Activated CD4-positive, alpha-beta T cell treated with anti-CD3 and anti-CD28 coated beads, Interleukin-2, amount 10 ng/mL, durations not matched to agents 24 days and 14 days (primary cell): ENCODE data around the gene WHRN. TPM values are rescaled to one million over a fixed set of nuclear protein-coding genes. Genes with fewer than 3 reads are reported as not detected.

Source experiments
- DNase-seq: peaks from one replicate; pipeline ENCODE4 v3.0.0; 2022
- H3K27ac Mint-ChIP-seq: one replicate; pipeline ENCODE4 v1.8.0; 2022; ENCODE audit warnings: mild to moderate bottlenecking, mixed read lengths
- H3K27me3 Mint-ChIP-seq: one replicate; pipeline ENCODE4 v1.8.0; 2022; ENCODE audit warnings: mixed read lengths
- H3K36me3 Mint-ChIP-seq: one replicate; pipeline ENCODE4 v1.8.0; 2022; ENCODE audit warnings: low read depth, mild to moderate bottlenecking, mixed read lengths
- H3K4me1 Mint-ChIP-seq: one replicate; pipeline ENCODE4 v1.8.0; 2021; ENCODE audit warnings: mixed read lengths
- H3K4me3 Mint-ChIP-seq: one replicate; pipeline ENCODE4 v1.8.0; 2022; ENCODE audit warnings: mild to moderate bottlenecking, moderate library complexity, mixed read lengths
- H3K9me3 Mint-ChIP-seq: one replicate; pipeline ENCODE4 v1.8.0; 2021; ENCODE audit warnings: mixed read lengths
- intact Hi-C: fragments of 100-400 bp; cut with micrococcal nuclease; formaldehyde crosslinking; loops from one replicate; pipeline ENCODE4 v1.15.1; 2023
- total RNA-seq: library from RNA; stranded (reverse); gene quantifications from 2 replicates; pipeline ENCODE4 v1.2.3, GENCODE V29; 2022

The WHRN gene
- total RNA-seq, 1 donor from 2014 or later = 2.0 TPM

- Mint-ChIP-seq H3K9me3 (no peaks in the 10 kb centered on the region), H3K4me1 (peaks cover 5% of the 10 kb centered on the region), H3K27me3 (peaks cover 24% of the 10 kb centered on the region), H3K4me3 (no peak overlapping the region), H3K27ac (no peak overlapping the region), H3K36me3 (no peaks in the 10 kb centered on the region)
- DNase-seq = no peak
- intact Hi-C loops = no loop called here
Observed at GRCh38 chr9:114493521-114494184, 11.6 kb downstream of the WHRN start.

- Mint-ChIP-seq H3K4me1 (peaks cover 5% of the 10 kb centered on the region), H3K4me3 (no peak overlapping the region)
Observed at GRCh38 chr9:114492991-114493390, 12.3 kb downstream of the WHRN start.

GRCh38 chr9:114491430-114492003 is 13.8 kb downstream of the WHRN start:
- no peak overlapping the region for H3K27ac Mint-ChIP-seq
- no peaks in the 10 kb centered on the region for H3K9me3 Mint-ChIP-seq
- H3K27me3 Mint-ChIP-seq = peaks cover 24% of the 10 kb centered on the region
- peaks cover 11% of the 10 kb centered on the region for H3K4me1 Mint-ChIP-seq
- no peaks in the 10 kb centered on the region for H3K36me3 Mint-ChIP-seq
- H3K4me3 Mint-ChIP-seq = no peak overlapping the region
- intact Hi-C loops = no loop called here
- no peak for DNase-seq

More at GRCh38 chr9:114492991-114493390, 12.3 kb downstream of the WHRN start:
- H3K9me3 Mint-ChIP-seq = no peaks in the 10 kb centered on the region
- no peak for DNase-seq
- no peak overlapping the region for H3K27ac Mint-ChIP-seq
- H3K27me3 Mint-ChIP-seq = peaks cover 24% of the 10 kb centered on the region
- no peaks in the 10 kb centered on the region for H3K36me3 Mint-ChIP-seq
- intact Hi-C loops = no loop called here

- Mint-ChIP-seq H3K27ac (no peak overlapping the region), H3K4me1 (peaks cover 22% of the 10 kb centered on the region), H3K4me3 (no peak overlapping the region), H3K27me3 (peaks cover 14% of the 10 kb centered on the region), H3K9me3 (no peaks in the 10 kb centered on the region), H3K36me3 (no peaks in the 10 kb centered on the region)
- DNase-seq = no peak
- intact Hi-C loops = loop anchor here (5.0 kb wide), 3 partner anchors 83 to 717 kb away; no protein-coding TSS in a partner anchor
Observed at GRCh38 chr9:114489928-114490327, 15.3 kb downstream of the WHRN start.

- Mint-ChIP-seq H3K36me3 (no peaks in the 10 kb centered on the region), H3K4me1 (peaks cover 33% of the 10 kb centered on the region), H3K4me3 (no peak overlapping the region), H3K27ac (peak overlapping the region; percentile 9), H3K9me3 (no peaks in the 10 kb centered on the region), H3K27me3 (peaks cover 8% of the 10 kb centered on the region)
- intact Hi-C loops = loop anchor here (5.0 kb wide), 3 partner anchors 81 to 719 kb away; no protein-coding TSS in a partner anchor
- no peak for DNase-seq
Observed at GRCh38 chr9:114488398-114489129, 16.7 kb downstream of the WHRN start.

GRCh38 chr9:114487607-114488300 is 17.5 kb downstream of the WHRN start:
- H3K9me3 Mint-ChIP-seq = no peaks in the 10 kb centered on the region
- peak overlapping the region; percentile 12 for H3K27ac Mint-ChIP-seq
- peaks cover 32% of the 10 kb centered on the region for H3K4me1 Mint-ChIP-seq
- H3K27me3 Mint-ChIP-seq = peaks cover 8% of the 10 kb centered on the region
- intact Hi-C loops = loop anchor here (1.0 to 5.0 kb wide), 6 partner anchors 20 to 720 kb away; partner anchors contain the start of gene ATP6V1G1
- no peaks in the 10 kb centered on the region for H3K36me3 Mint-ChIP-seq
- no peak overlapping the region for H3K4me3 Mint-ChIP-seq
- DNase-seq = peak; percentile 92

GRCh38 chr9:114486205-114486963 is 18.9 kb downstream of the WHRN start:
- H3K9me3 Mint-ChIP-seq = no peaks in the 10 kb centered on the region
- no peaks in the 10 kb centered on the region for H3K36me3 Mint-ChIP-seq
- peaks cover 34% of the 10 kb centered on the region for H3K4me1 Mint-ChIP-seq
- H3K4me3 Mint-ChIP-seq = peak overlapping the region; percentile 44
- peak overlapping the region; percentile 91 for H3K27ac Mint-ChIP-seq
- H3K27me3 Mint-ChIP-seq = peaks cover 5% of the 10 kb centered on the region
- intact Hi-C loops = loop anchor here (5.0 kb wide), 3 partner anchors 79 to 721 kb away; no protein-coding TSS in a partner anchor
- no peak for DNase-seq

- Mint-ChIP-seq H3K9me3 (no peaks in the 10 kb centered on the region), H3K27me3 (no peaks in the 10 kb centered on the region), H3K27ac (peak overlapping the region; percentile 87), H3K36me3 (no peaks in the 10 kb centered on the region), H3K4me3 (peak overlapping the region; percentile 10), H3K4me1 (peaks cover 37% of the 10 kb centered on the region)
- intact Hi-C loops = loop anchor here (1.0 to 5.0 kb wide), 4 partner anchors 78 to 722 kb away; no protein-coding TSS in a partner anchor
- DNase-seq = peak; percentile 84
Observed at GRCh38 chr9:114484854-114485443, 20.3 kb downstream of the WHRN start.

GRCh38 chr9:114484215-114484853 is 20.9 kb downstream of the WHRN start:
- H3K4me1 Mint-ChIP-seq = peaks cover 37% of the 10 kb centered on the region
- no peaks in the 10 kb centered on the region for H3K9me3 Mint-ChIP-seq
- intact Hi-C loops = no loop called here
- peak overlapping the region; percentile 87 for H3K27ac Mint-ChIP-seq
- H3K27me3 Mint-ChIP-seq = no peaks in the 10 kb centered on the region
- DNase-seq = no peak
- no peaks in the 10 kb centered on the region for H3K36me3 Mint-ChIP-seq
- H3K4me3 Mint-ChIP-seq = no peak overlapping the region

GRCh38 chr9:114483499-114483898 is 21.8 kb downstream of the WHRN start:
- no peak overlapping the region for H3K4me3 Mint-ChIP-seq
- intact Hi-C loops = no loop called here
- H3K27ac Mint-ChIP-seq = peak overlapping the region; percentile 42
- H3K9me3 Mint-ChIP-seq = no peaks in the 10 kb centered on the region
- no peaks in the 10 kb centered on the region for H3K27me3 Mint-ChIP-seq
- peaks cover 37% of the 10 kb centered on the region for H3K4me1 Mint-ChIP-seq
- DNase-seq = no peak
- no peaks in the 10 kb centered on the region for H3K36me3 Mint-ChIP-seq

- Mint-ChIP-seq H3K36me3 (no peaks in the 10 kb centered on the region), H3K27me3 (no peaks in the 10 kb centered on the region), H3K4me1 (peaks cover 36% of the 10 kb centered on the region), H3K9me3 (no peaks in the 10 kb centered on the region), H3K27ac (no peak overlapping the region), H3K4me3 (no peak overlapping the region)
- intact Hi-C loops = no loop called here
- DNase-seq = no peak
Observed at GRCh38 chr9:114482593-114482992, 22.7 kb downstream of the WHRN start.

GRCh38 chr9:114481789-114482188 is 23.5 kb downstream of the WHRN start:
- H3K27ac Mint-ChIP-seq = no peak overlapping the region
- H3K4me1 Mint-ChIP-seq = peaks cover 31% of the 10 kb centered on the region
- H3K36me3 Mint-ChIP-seq = no peaks in the 10 kb centered on the region
- no peaks in the 10 kb centered on the region for H3K9me3 Mint-ChIP-seq
- no peak for DNase-seq
- no peaks in the 10 kb centered on the region for H3K27me3 Mint-ChIP-seq
- H3K4me3 Mint-ChIP-seq = no peak overlapping the region
- intact Hi-C loops = no loop called here
